ENCODE data around the gene SFMBT2.

SFMBT2 gene

GRCh38 chr10:7170626-7171322, 240.1 kb downstream of the SFMBT2 start:
- DNase-seq: no peak

DNA sequence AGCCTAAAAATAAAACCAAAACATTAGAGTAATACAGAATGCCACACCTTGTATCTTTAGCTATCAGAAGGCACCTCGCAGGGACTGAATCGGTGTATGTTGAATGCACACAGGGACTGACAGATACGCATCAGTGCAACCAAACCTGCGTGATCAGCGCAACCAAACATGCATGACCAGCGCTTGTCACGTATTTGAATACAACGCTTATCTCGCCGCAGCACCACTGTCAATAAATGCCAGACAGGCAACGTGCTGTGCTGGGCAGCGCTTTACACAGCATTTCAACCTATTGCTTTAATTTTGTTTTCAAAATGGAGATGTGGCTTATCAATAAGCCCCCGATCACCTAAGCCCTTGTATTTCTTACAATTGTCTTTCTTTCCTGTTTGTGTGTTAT, 242.4 kb downstream of the SFMBT2 start:
- DNase-seq: no peak

DNA sequence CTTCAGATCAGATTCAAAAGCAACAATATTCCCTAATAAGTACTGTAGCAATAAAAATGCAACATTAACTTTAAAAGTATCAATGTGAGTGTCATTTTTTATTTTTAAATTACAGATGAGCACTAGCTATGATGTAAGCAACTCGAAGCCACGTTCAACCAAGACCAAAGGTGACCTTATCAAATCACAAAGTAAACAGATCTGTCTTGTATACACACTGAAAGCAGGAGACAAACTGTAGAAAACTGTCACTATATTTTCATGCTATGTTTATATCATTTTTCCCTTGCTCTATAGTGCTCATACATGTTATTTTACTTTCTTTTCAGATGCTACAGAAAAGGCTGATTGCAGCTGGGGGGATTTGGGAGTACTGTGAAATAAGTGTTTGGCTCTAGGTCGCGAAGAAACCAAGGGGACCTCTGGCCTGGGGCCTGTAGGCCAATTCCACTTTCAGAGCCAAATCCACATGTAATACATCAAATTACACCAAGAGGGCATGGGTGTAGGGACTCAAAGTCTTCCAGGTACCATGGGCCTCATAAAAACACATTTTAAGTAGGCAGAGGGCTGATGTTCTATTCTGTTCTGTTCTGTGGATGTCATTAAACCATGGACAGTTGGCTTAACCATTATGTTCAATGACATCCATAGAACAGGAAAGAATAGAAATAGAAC, 245.2 kb downstream of the SFMBT2 start:
- DNase-seq: no peak

DNA sequence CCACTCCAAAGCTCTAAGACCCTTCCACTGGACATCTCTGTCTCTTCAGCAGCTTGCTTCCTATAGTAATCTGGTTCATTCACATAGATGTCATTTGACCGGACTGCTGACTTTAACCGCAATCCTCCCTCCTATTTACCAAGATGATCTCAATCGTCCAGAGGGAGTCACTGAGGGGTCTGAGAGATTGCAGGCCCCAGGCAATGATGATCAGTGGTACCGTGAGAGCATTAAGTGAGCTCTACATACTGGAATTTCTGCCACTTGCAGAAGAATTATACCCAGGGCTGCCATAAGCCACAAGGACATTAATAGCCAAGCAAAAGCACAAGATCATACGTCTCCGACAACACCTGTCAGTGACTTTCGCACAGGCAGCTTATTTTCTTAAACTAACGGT, 245.9 kb downstream of the SFMBT2 start:
- DNase-seq: no peak

GRCh38 chr10:7162331-7162730, 248.5 kb downstream of the SFMBT2 start:
- DNase-seq: no peak

- DNase-seq: no peak
Measured at GRCh38 chr10:7161484-7162250, 249.2 kb downstream of the SFMBT2 start.

DNA sequence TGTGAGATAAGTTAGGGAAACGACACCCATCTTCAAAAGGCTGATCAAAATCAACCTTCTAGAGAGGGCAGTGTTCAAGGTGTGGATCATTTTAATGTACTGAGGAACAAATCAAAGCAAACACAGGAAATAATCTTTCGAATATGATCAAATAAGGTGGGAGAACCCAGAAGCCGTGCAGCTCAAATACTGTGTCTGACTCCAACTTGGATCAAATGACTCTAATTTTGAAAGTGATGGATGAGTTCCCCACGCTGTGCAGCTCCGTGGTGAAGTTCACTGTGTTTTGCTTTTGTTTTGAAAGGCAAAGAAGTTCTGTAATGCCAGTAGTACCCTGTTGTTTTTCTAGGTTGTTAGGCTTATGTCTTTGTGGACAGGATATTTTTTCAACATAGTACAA, 250.9 kb downstream of the SFMBT2 start:
- no peak for DNase-seq

- DNase-seq: no peak
Measured at GRCh38 chr10:7159517-7159916, 251.3 kb downstream of the SFMBT2 start.

GRCh38 chr10:7157091-7157490, 253.7 kb downstream of the SFMBT2 start:
- no peak for DNase-seq

GRCh38 chr10:7153750-7154149, 257.1 kb downstream of the SFMBT2 start:
- DNase-seq: no peak

DNA sequence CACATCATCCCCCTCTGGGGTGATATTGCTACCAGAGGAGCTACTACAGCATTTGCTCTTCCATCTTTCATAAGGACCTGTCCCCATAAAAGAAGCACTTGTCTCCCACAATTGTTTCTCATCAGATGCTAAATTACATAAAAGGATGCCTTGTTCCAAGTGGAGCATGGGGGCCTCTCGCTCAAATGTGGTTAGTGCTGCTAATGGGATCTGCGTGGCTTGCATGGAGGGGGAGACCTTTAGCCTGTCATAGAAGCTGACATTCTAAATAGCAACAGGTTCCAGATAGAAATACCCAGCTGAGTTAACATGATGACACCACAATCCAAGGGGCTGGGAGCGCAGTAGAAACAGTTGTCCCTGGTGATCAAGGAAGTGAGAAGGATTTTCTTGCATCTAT, 257.9 kb downstream of the SFMBT2 start:
- DNase-seq: no peak

DNA sequence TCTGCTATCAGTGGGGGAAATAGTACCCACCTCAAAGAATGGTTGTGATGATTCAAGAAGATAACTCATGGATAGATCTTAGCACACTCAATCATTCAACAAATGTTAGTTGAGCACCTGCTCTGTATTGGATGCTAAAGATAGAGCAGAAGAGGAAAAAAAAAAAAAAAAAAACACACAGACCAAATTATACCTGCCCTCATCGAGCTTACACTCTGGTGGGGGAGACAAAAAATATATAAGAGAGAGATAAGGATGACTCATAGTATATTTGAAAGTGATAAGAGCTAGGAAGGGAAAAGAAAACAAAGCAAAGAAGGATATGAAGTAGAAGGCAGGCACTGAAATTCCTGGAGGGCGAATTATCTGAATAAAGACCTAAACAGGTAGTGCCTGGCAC, 258.5 kb downstream of the SFMBT2 start:
- DNase-seq: no peak

- no peak for DNase-seq
Measured at GRCh38 chr10:7151538-7151937, 259.3 kb downstream of the SFMBT2 start.

GRCh38 chr10:7150349-7150748, 260.5 kb downstream of the SFMBT2 start:
- no peak for DNase-seq

DNA sequence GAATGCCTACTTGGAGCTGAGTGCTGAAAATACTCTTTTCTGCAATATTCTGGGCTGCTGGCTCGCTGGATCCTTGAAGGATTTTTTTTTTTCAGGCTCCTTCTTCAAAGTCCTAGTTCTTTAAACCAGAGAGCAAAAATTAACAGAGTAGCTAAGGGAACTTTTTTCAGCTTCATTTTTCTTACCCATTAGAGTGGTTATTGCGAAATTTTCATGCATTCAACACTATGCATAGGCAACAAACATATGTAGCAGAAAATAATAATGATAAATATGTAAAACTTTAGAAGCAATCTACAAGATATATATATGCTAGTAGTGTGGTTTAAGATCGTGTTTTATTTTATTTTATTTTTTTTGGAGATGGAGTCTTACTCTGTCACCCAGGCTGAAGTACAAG, 264.6 kb downstream of the SFMBT2 start:
- no peak for DNase-seq

GRCh38 chr10:7136016-7136415, 274.8 kb downstream of the SFMBT2 start:
- no peak for DNase-seq

DNA sequence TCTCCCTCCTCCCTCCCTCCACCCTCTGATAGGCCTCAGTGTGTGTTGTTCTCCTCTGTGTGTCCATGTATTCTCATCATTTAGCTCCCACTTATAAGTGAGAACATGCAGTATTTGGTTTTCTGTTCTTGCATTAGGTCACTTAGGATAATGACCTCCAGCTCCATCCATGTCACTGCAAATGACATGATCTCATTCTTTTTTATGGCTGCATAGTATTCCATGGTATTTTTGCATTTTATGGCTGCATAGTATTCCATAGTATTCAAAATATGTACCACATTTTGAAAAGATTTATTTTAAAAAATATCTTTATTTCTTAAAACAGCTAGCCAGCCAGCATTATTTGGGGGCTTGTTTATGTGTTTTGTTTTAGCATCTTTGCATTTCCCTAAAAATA, 275.6 kb downstream of the SFMBT2 start:
- DNase-seq: no peak

- no peak for DNase-seq
Measured at GRCh38 chr10:7134448-7134847, 276.4 kb downstream of the SFMBT2 start.

DNA sequence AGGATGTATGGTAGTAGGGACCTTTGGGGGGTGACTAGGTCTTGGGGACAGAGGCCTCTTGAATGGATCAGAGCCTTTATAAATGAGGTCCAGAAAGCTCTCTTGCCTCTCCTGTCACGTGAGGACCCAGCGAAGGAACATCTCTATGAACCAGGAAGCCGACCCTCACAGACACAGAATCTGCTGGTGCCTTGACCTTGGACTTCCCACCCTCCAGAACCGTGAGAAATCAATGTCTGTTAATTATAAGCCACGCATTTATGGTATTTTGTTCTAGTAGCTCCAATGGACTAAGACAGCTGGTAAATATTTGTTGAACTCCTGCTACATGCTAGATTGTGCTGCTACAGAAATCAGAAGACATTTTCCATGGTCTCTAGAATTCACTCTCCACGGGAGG, 276.9 kb downstream of the SFMBT2 start:
- no peak for DNase-seq

GRCh38 chr10:7133278-7133677, 277.6 kb downstream of the SFMBT2 start:
- DNase-seq: no peak

DNA sequence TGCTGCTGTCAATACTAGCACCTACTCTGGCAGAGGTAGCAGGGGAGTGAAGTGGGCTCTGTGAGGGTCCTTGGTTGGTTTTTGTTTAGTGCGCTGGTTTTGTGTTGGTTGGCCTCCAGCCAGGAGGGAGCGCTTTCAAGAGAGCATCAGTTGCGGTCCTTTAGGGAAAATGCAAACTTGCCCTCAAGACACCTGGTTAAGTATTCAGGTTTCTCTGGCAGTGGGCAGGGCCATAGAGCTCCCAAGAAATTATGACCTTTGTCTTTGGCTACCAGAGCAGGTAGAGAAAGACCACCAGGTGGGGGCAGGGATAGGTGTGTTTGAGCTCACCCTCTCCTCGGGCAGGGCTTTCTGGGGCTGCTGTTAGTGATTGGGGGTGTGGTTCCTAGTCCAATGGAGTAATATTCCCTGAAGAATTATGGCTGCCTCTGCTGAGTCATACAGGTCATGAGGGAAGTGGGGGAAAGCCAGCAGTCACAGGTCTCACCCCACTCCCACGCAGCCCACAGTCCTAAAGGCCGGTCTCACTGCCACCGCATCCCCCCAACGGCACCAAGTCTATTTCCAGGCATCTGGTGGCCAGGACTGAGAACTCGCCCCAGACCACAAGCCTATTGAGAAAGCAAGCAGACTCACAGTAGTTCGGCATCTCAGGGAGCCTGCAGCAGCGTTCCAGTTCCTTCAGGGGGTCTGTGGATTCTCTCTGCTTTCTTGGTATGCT, 280.5 kb downstream of the SFMBT2 start:
- DNase-seq: no peak

DNA sequence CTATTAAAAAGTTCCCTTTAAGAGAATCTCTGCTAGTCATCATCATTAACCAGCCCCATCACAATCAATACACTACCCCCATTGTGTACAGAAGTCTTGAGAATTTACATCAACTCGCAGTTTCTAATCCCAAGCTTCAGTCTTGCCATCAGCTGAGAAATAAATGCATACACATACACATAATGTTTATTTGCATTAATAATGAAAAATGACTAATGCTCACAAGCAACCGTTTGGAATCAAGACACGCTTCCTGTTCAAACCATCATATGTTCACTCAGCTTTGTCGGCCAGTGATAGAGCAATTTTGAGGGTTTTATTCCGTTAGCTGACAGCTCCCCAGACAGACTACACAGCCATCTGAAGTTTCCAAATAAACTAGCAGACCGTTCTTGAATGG, 287.1 kb downstream of the SFMBT2 start:
- DNase-seq: no peak

DNA sequence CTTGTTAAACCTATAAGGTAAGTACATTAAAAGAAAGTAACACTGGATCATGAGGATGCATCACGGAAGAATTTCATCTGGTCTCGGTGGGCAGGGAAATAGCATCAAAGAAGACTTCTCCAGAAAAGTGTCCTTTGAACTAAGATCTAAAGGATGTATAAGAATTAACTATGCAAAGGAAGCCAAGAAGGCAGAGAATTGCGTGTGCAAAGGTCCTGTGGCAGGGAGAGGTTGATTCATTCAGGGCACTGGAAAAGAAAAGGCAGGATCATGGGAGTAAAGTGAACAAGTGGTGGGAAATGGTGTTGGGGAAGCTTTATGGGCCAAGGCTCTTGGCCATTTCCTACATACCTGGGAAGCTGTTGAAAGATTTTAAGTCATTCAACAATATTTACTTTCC, 288.3 kb downstream of the SFMBT2 start:
- no peak for DNase-seq
